ENCODE measurements around the gene ZNF57. TPM values are rescaled to one million over a fixed set of nuclear protein-coding genes. Genes with fewer than 3 reads are reported as not detected.
A peak's percentile ranks its signal among the peaks of the same experiment; 100 is the strongest.

Gene ZNF57
- under 1 TPM; 0.47 to 0.82 TPM for total RNA-seq
- 2.4 TPM for polyA plus RNA-seq (2013, experiment 1 of 2)
- 2.5 TPM for polyA plus RNA-seq (2013, experiment 2 of 2)
- total RNA-seq = 1.5 to 23.3 (median 7.2) reads per million in 172 experiments

GRCh38 chr19:2900296-2901252 is at the start of gene ZNF57:
Gene ZNF57 (plus strand): TSS chr19:2900928. CDS start chr19:2901046, 118 bp downstream.
- TF ChIP-seq CTCF (IDR thresholded peaks at IDR 0.05) = no peak
- intact Hi-C loops (cut with DNase I, micrococcal nuclease) = loop anchor here in 1 of 2 experiments (2.0 to 5.0 kb wide), 2 partner anchors 50 to 58 kb away; partner anchors contain the start of gene ZNF555
- DNase-seq (peak; percentile 93 to 99 (median 97)), ATAC-seq (ENCODE audit: poor library complexity) (peak; percentile 97)
- Histone ChIP-seq H3K4me1 (ENCODE audit: insufficient read depth, low read length) (peaks cover 20% of the 10 kb centered on the region), H3K27ac (ENCODE audit: low read depth in 1 of 2, low read length in 2 of 2) (no peak within 1 kb of the TSS), H3K27me3 (ENCODE audit: control insufficient read depth in 1 of 2, insufficient read depth in 2 of 2, low read length in 2 of 2) (no peaks in the 10 kb centered on the region), H3K4me3 (ENCODE audit: low read length) (peak within 1 kb of the TSS; percentile 68), H3K36me3 (ENCODE audit: insufficient read depth, low read length) (no peaks in the 10 kb centered on the region), H3K9me3 (ENCODE audit: control insufficient read depth in 1 of 2, insufficient read depth in 1 of 2, low read length in 2 of 2) (peaks cover 8 to 15% of the 10 kb centered on the region in 2 experiments)
- Mint-ChIP-seq H3K4me1 (ENCODE audit: low read depth) (peaks cover 18% of the 10 kb centered on the region), H3K27ac (peak within 1 kb of the TSS; percentile 70), H3K27me3 (no peaks in the 10 kb centered on the region), H3K9me3 (peaks cover 3% of the 10 kb centered on the region), H3K4me3 (peak within 1 kb of the TSS; percentile 98), H3K36me3 (ENCODE audit: low read depth) (peaks cover 6% of the 10 kb centered on the region)
- ChIA-PET POLR2A (interaction anchor here (1.0 to 1.1 kb wide), 9 partner anchors 12 to 862 kb away, joined by 3 to 13 read pairs (median 4); partner anchors contain the start of genes MRPL54, THOP1, TLE5 and ZNF555), CTCF (interaction anchor here (0.5 to 1.3 kb wide), 4 partner anchors 13 to 745 kb away, joined by 3 to 4 read pairs (median 4); no protein-coding TSS in a partner anchor)

- peaks cover 23% of the 10 kb centered on the region for H3K9me3 Mint-ChIP-seq
- ChIA-PET CTCF (interaction anchor here (0.6 kb wide), 1 partner anchor 128 kb away, joined by 4 read pairs; no protein-coding TSS in a partner anchor), POLR2A (no interaction called here)
- H3K27me3 ChIP-seq (ENCODE audit: control insufficient read depth in 1 of 2, insufficient read depth in 2 of 2, low read length in 2 of 2) = no peaks in the 10 kb centered on the region
- H3K36me3 Mint-ChIP-seq (ENCODE audit: low read depth) = peaks cover 76% of the 10 kb centered on the region
- ATAC-seq (ENCODE audit: poor library complexity) (no peak), DNase-seq (no peak)
- H3K4me1 ChIP-seq (ENCODE audit: insufficient read depth, low read length) = peaks cover 30% of the 10 kb centered on the region
- peaks cover 12 to 38% of the 10 kb centered on the region in 2 experiments for H3K9me3 ChIP-seq (ENCODE audit: control insufficient read depth in 1 of 2, insufficient read depth in 1 of 2, low read length in 2 of 2)
- no peak overlapping the region for H3K4me3 Mint-ChIP-seq
- no peak for TF ChIP-seq CTCF (IDR thresholded peaks at IDR 0.05)
- peaks cover 36% of the 10 kb centered on the region for H3K4me1 Mint-ChIP-seq (ENCODE audit: low read depth)
- H3K4me3 ChIP-seq (ENCODE audit: low read length) = no peak overlapping the region
- intact Hi-C loops (cut with DNase I, micrococcal nuclease) = no loop called here
- no peak overlapping the region for H3K27ac ChIP-seq (ENCODE audit: low read depth in 1 of 2, low read length in 2 of 2)
- no peaks in the 10 kb centered on the region for H3K27me3 Mint-ChIP-seq
- no peak overlapping the region for H3K27ac Mint-ChIP-seq
- H3K36me3 ChIP-seq (ENCODE audit: insufficient read depth, low read length) = peaks cover 32% of the 10 kb centered on the region
These were observed 48.1 kb upstream of the ZNF57 start for GRCh38 chr19:2852598-2852997.

DNA sequence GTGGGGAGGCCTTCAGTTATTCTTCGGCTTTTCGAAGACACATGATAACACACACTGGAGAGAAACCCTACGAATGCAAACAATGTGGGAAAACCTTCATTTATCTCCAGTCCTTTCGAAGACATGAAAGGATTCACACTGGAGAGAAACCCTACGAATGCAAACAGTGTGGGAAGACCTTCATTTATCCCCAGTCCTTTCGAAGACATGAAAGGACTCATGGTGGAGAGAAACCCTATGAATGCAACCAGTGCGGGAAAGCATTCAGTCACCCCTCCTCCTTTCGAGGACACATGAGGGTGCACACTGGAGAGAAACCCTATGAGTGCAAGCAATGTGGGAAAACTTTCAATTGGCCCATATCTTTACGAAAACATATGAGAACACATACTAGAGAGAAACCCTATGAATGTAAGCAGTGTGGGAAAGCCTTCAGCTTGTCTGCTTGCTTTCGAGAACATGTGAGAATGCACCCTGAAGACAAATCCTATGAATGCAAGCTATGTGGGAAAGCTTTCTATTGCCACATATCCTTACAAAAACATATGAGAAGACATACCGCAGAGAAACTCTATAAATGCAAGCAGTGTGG is 47.6 kb upstream of the ZNF57 start:
- POLR2A ChIA-PET = no interaction called here
- Histone ChIP-seq H3K27me3 (ENCODE audit: control insufficient read depth in 1 of 2, insufficient read depth in 2 of 2, low read length in 2 of 2) (no peaks in the 10 kb centered on the region), H3K4me3 (ENCODE audit: low read length) (no peak overlapping the region), H3K36me3 (ENCODE audit: insufficient read depth, low read length) (peaks cover 32% of the 10 kb centered on the region), H3K4me1 (ENCODE audit: insufficient read depth, low read length) (peaks cover 35% of the 10 kb centered on the region), H3K27ac (ENCODE audit: low read depth in 1 of 2, low read length in 2 of 2) (no peak overlapping the region), H3K9me3 (ENCODE audit: control insufficient read depth in 1 of 2, insufficient read depth in 1 of 2, low read length in 2 of 2) (peaks cover 12 to 38% of the 10 kb centered on the region in 2 experiments)
- H3K27ac Mint-ChIP-seq = no peak overlapping the region
- intact Hi-C loops (cut with DNase I, micrococcal nuclease) = no loop called here
- TF ChIP-seq CTCF (IDR thresholded peaks at IDR 0.05) = no peak
- H3K9me3 Mint-ChIP-seq = peaks cover 23% of the 10 kb centered on the region
- peaks cover 39% of the 10 kb centered on the region for H3K4me1 Mint-ChIP-seq (ENCODE audit: low read depth)
- DNase-seq (no peak), ATAC-seq (ENCODE audit: poor library complexity) (no peak)
- H3K4me3 Mint-ChIP-seq = no peak overlapping the region
- H3K27me3 Mint-ChIP-seq = no peaks in the 10 kb centered on the region
- CTCF ChIA-PET = interaction anchor here (0.6 kb wide), 2 partner anchors 128 to 216 kb away, joined by 3 to 4 read pairs; no protein-coding TSS in a partner anchor
- peaks cover 73% of the 10 kb centered on the region for H3K36me3 Mint-ChIP-seq (ENCODE audit: low read depth)

All from CD4-positive, alpha-beta T cell (primary cell).